CD14-positive monocyte (primary cell): ENCODE results near the gene REM1. TPM values are rescaled to one million over a fixed set of nuclear protein-coding genes. Genes with fewer than 3 reads are reported as not detected.

Source experiments
- DNase-seq, 3 donors: peaks; one replicate each; pipeline ENCODE4 v3.0.0-alpha.2; 2011 to 2022
- H2AFZ ChIP-seq: 2 replicates; pipeline ENCODE4 v1.6.0; 2012; ENCODE audit warnings: mild to moderate bottlenecking, low read depth, low read length, inconsistent platforms; ENCODE audit not compliant: insufficient read depth, poor library complexity, severe bottlenecking
- H3K27ac ChIP-seq, 2 donors: 1 replicate in 1 of 2; 2 replicates in 1 of 2; pipeline ENCODE4 v1.5.1; 2012 to 2013; ENCODE audit warnings: low read length in 2 of 2, control low read depth in 1 of 2, inconsistent platforms in 1 of 2, low read depth in 1 of 2, mild to moderate bottlenecking in 1 of 2
- H3K27me3 ChIP-seq, 2 donors: one replicate each; pipeline versions ENCODE4 v1.6.0 to v1.6.1; 2011 to 2013; ENCODE audit warnings: low read length in 2 of 2; ENCODE audit not compliant: control insufficient read depth in 2 of 2, insufficient read depth in 2 of 2
- H3K36me3 ChIP-seq, 2 donors: replicated peaks in 1 of 2; 1 replicate in 1 of 2; 2 replicates in 1 of 2; pipeline versions ENCODE4 v1.5.1 to v1.6.1; 2012 to 2013; ENCODE audit warnings: low read length in 2 of 2, control low read depth in 1 of 2, inconsistent platforms in 1 of 2, mild to moderate bottlenecking in 1 of 2; ENCODE audit not compliant: insufficient read depth in 2 of 2, control insufficient read depth in 1 of 2
- H3K4me1 ChIP-seq, 2 donors: 1 replicate in 1 of 2; 2 replicates in 1 of 2; pipeline versions ENCODE4 v1.5.1 to v1.6.1; 2012 to 2013; ENCODE audit warnings: low read length in 2 of 2, control low read depth in 1 of 2, inconsistent platforms in 1 of 2, mild to moderate bottlenecking in 1 of 2, moderate library complexity in 1 of 2; ENCODE audit not compliant: insufficient read depth in 2 of 2, control insufficient read depth in 1 of 2
- H3K4me2 ChIP-seq: replicated peaks from 2 replicates; pipeline ENCODE3; 2012; ENCODE audit warnings: low read length, moderate library complexity, mild to moderate bottlenecking; ENCODE audit not compliant: poor library complexity, severe bottlenecking; ENCODE audit errors: extremely low read depth
- H3K4me3 ChIP-seq, 3 experiments: fragments of 200-600 bp in 1 of 3; sonication (generic) in 1 of 3; replicated peaks in 1 of 3; 1 replicate in 2 of 3; 2 replicates in 1 of 3; pipeline ENCODE4 v1.5.1; 2011 to 2013; ENCODE audit warnings: low read length in 3 of 3, mild to moderate bottlenecking in 3 of 3, control low read depth in 2 of 3, low read depth in 2 of 3, inconsistent platforms in 1 of 3, moderate library complexity in 1 of 3
- H3K79me2 ChIP-seq: 2 replicates; pipeline ENCODE4 v1.6.0; 2012; ENCODE audit warnings: mild to moderate bottlenecking, control low read depth, inconsistent platforms, low read length, moderate library complexity; ENCODE audit not compliant: insufficient read depth
- H3K9ac ChIP-seq: 2 replicates; pipeline ENCODE4 v1.6.0; 2017; ENCODE audit warnings: low read length, mild to moderate bottlenecking; ENCODE audit not compliant: insufficient read depth, poor library complexity, severe bottlenecking
- H3K9me3 ChIP-seq, 2 donors: replicated peaks in 1 of 2; 1 replicate in 1 of 2; 2 replicates in 1 of 2; pipeline versions ENCODE4 v1.5.1 to v1.6.1; 2012 to 2013; ENCODE audit warnings: low read length in 2 of 2, control low read depth in 1 of 2; ENCODE audit not compliant: control insufficient read depth in 1 of 2, insufficient read depth in 1 of 2
- H4K20me1 ChIP-seq: 2 replicates; pipeline ENCODE4 v1.6.0; 2012; ENCODE audit warnings: mild to moderate bottlenecking, low read length, control low read depth, moderate library complexity; ENCODE audit not compliant: insufficient read depth
- H3K27ac Mint-ChIP-seq, 7 donors: one replicate each; pipeline ENCODE4 v1.8.0; 2020; ENCODE audit warnings: mild to moderate bottlenecking in 7 of 7, mixed read lengths in 7 of 7, moderate library complexity in 6 of 7, inconsistent platforms in 2 of 7
- H3K27me3 Mint-ChIP-seq, 3 donors: one replicate each; pipeline ENCODE4 v1.8.0; 2021 to 2022; ENCODE audit warnings: low read depth in 3 of 3, mild to moderate bottlenecking in 3 of 3, mixed read lengths in 3 of 3, moderate library complexity in 3 of 3, inconsistent platforms in 1 of 3
- H3K36me3 Mint-ChIP-seq, 2 donors: one replicate each; pipeline ENCODE4 v1.8.0; 2020; ENCODE audit warnings: mixed read lengths in 2 of 2, inconsistent platforms in 1 of 2, mild to moderate bottlenecking in 1 of 2
- H3K4me1 Mint-ChIP-seq: one replicate; pipeline ENCODE4 v1.8.0; 2020; ENCODE audit warnings: mild to moderate bottlenecking, mixed read lengths
- H3K4me3 Mint-ChIP-seq, 2 donors: one replicate each; pipeline ENCODE4 v1.8.0; 2020; ENCODE audit warnings: mild to moderate bottlenecking in 2 of 2, mixed read lengths in 2 of 2, moderate library complexity in 1 of 2
- H3K9me3 Mint-ChIP-seq, 7 donors: one replicate each; pipeline ENCODE4 v1.8.0; 2020 to 2022; ENCODE audit warnings: mixed read lengths in 7 of 7, mild to moderate bottlenecking in 6 of 7, moderate library complexity in 6 of 7, inconsistent platforms in 2 of 7
- WGBS: methylation state at CpG from one replicate; pipeline ENCODE4 v1.1.5; 2013; ENCODE audit warnings: missing lambda C conversion rate; ENCODE audit not compliant: insufficient coverage; 5-methylcytosine and 5-hydroxymethylcytosine counted together
- intact Hi-C, 2 donors: fragments of 100-400 bp; cut with micrococcal nuclease; formaldehyde crosslinking; loops; one replicate each; pipeline versions ENCODE4 v1.15.0 to v1.15.1; 2023
- polyA plus RNA-seq, 3 donors: library from polyadenylated mRNA; depleted of rRNA in 1 of 3; unstranded in 2 of 3; stranded (reverse) in 1 of 3; fragments of 300-500 nt in 2 of 3; fragments of >200 nt in 1 of 3; fragmentation: Illumina TruSeq in 2 of 3; gene quantifications; 1 replicate in 2 of 3; 2 replicates in 1 of 3; pipeline ENCODE4 v1.2.3, GENCODE V29; 2012 to 2021
- TF ChIP-seq, protein P1 (sequence below): fragments of 200-600 bp; IDR thresholded peaks from one replicate; pipeline ENCODE4 v1.8.0; 2022; ENCODE audit warnings: antibody characterized with exemption, mild to moderate bottlenecking

Gene REM1
- polyA plus RNA-seq, 3 donors = not detected

DNA sequence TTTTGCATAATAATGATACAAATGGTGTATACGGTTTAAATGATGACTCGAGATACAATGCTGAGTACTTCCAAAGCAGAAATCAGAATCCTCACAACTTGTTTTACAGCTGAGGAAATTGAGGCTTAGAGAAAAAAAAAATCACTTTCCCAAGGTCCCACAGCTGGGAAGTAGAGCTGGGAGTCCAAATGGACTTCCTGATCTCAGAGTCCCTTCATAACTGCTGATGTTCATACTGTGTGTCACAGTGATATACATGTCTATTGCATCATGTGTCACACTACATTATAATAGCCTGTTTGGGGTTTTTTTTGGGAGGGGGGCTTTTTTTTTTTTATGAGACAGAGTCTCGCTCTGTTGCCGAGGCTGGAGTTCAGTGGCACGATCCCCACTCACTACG, 47.6 kb downstream of the REM1 start:
- Histone ChIP-seq H3K4me3 (peak overlapping the region in 1 of 3 experiments; percentile 53), H3K9ac (peak overlapping the region; percentile 64), H2AFZ (no peak overlapping the region), H3K79me2 (peaks cover 92% of the 10 kb centered on the region), H4K20me1 (peaks cover 47% of the 10 kb centered on the region), H3K27ac (peak overlapping the region; percentile 81 to 94), H3K9me3 (no peaks in the 10 kb centered on the region), H3K36me3 (peaks cover 23 to 43% of the 10 kb centered on the region in 2 donors), H3K27me3 (no peaks in the 10 kb centered on the region), H3K4me1 (peaks cover 67 to 70% of the 10 kb centered on the region in 2 donors), H3K4me2 (peak overlapping the region; percentile 60)
- peaks cover 0 to 4% (median 3%) of the 10 kb centered on the region in 3 donors for H3K27me3 Mint-ChIP-seq
- H3K9me3 Mint-ChIP-seq = no peaks in the 10 kb centered on the region
- WGBS = no CpG with 5 or more reads among the region's 6 CpGs
- TF ChIP-seq, protein P1, sequence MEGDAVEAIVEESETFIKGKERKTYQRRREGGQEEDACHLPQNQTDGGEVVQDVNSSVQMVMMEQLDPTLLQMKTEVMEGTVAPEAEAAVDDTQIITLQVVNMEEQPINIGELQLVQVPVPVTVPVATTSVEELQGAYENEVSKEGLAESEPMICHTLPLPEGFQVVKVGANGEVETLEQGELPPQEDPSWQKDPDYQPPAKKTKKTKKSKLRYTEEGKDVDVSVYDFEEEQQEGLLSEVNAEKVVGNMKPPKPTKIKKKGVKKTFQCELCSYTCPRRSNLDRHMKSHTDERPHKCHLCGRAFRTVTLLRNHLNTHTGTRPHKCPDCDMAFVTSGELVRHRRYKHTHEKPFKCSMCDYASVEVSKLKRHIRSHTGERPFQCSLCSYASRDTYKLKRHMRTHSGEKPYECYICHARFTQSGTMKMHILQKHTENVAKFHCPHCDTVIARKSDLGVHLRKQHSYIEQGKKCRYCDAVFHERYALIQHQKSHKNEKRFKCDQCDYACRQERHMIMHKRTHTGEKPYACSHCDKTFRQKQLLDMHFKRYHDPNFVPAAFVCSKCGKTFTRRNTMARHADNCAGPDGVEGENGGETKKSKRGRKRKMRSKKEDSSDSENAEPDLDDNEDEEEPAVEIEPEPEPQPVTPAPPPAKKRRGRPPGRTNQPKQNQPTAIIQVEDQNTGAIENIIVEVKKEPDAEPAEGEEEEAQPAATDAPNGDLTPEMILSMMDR = no peak
- peak overlapping the region; percentile 58 to 63 for H3K4me3 Mint-ChIP-seq
- H3K27ac Mint-ChIP-seq = peak overlapping the region; percentile 93 to 99 (median 97)
- intact Hi-C loops = loop anchor here (2.0 to 10.0 kb wide), 2 partner anchors 38 to 192 kb away; no protein-coding TSS in a partner anchor
- peaks cover 65% of the 10 kb centered on the region for H3K4me1 Mint-ChIP-seq
- DNase-seq = peak; percentile 56 to 87 (median 76)
- H3K36me3 Mint-ChIP-seq = peaks cover 28 to 51% of the 10 kb centered on the region in 2 donors

DNA sequence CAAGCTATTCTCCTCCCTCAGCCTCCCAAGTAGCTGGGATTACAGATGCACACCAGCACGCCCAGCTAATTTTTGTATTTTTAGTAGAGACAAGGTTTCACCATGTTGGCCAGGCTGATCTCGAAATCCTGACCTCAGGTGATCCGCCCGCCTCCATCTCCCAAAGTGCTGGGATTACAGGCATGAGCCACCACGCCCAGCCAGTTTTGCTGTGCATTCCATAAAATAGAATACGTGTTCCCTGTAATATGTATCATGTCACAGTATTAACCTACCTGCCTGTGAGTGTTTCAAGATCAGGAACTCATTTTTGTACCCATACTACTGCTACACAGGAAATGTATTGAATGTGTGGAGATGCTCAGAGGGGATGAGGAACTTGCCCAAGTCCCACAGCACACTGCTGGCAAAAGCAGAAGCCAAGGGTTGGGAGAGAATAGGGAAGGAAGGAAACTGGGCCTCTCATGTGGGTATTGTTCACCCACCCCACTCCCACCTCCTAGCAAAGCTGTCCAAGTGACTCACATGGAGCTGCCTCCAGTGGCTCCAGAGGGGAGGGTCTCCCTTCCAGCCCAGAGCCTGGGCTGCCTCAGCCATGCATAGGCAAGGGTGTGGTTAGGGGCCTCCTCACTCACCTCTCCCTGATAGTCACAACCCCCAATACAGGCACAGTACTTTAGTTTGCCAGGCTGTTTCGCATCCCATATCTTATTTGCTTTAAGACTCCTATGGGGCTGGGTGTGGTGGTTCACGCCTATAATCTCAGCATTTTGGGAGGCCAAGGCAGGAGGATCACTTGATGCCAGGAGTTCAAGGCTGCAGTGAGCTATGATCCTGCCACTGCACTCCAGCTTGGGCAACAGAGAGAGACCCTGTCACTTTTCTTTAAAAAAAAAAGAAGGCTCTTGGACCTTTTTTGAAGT, 48.5 kb downstream of the REM1 start:
- TF ChIP-seq, protein P1 = no peak
- Histone ChIP-seq H3K79me2 (peaks cover 92% of the 10 kb centered on the region), H3K4me1 (peaks cover 67% of the 10 kb centered on the region in 2 donors), H3K27me3 (no peaks in the 10 kb centered on the region), H2AFZ (no peak overlapping the region), H3K4me3 (peak overlapping the region in 1 of 3 experiments; percentile 53), H3K36me3 (peaks cover 31 to 52% of the 10 kb centered on the region in 2 donors), H3K9me3 (no peaks in the 10 kb centered on the region), H4K20me1 (peaks cover 43% of the 10 kb centered on the region), H3K27ac (peak overlapping the region; percentile 81 to 94), H3K4me2 (peak overlapping the region; percentile 60), H3K9ac (peak overlapping the region; percentile 64)
- intact Hi-C loops = loop anchor here (2.0 to 10.0 kb wide), 2 partner anchors 37 to 191 kb away; no protein-coding TSS in a partner anchor
- DNase-seq = peak; percentile 94 to 98 (median 96)
- Mint-ChIP-seq H3K4me3 (peak overlapping the region; percentile 39 to 83), H3K27ac (peak overlapping the region; percentile 93 to 99 (median 97)), H3K27me3 (peaks cover 0 to 4% (median 3%) of the 10 kb centered on the region in 3 donors), H3K4me1 (peaks cover 65% of the 10 kb centered on the region), H3K36me3 (peaks cover 35 to 60% of the 10 kb centered on the region in 2 donors), H3K9me3 (no peaks in the 10 kb centered on the region)
- WGBS = 29% methylated on average over 5 of the region's 8 CpGs
